Putamen (tissue), 1 donor: ENCODE data around the gene ZNF462.

Experiments
- DNase-seq: peaks from one replicate; pipeline ENCODE4 v3.0.0-alpha.2; 2016; ENCODE audit warnings: low spot score

Gene ZNF462

GRCh38 chr9:106929471-106930177 lies 66.7 kb downstream of the ZNF462 start:
- DNase-seq, result no peak

GRCh38 chr9:106930477-106930876 lies 67.5 kb downstream of the ZNF462 start:
- DNase-seq, result no peak

GRCh38 chr9:106931466-106931865 lies 68.5 kb downstream of the ZNF462 start:
- no peak for DNase-seq

GRCh38 chr9:106932178-106932577 lies 69.2 kb downstream of the ZNF462 start:
- DNase-seq, result no peak

- no peak for DNase-seq
Measured at GRCh38 chr9:106932675-106933074, 69.7 kb downstream of the ZNF462 start.

GRCh38 chr9:106933470-106933869 lies 70.5 kb downstream of the ZNF462 start:
- DNase-seq, result no peak

GRCh38 chr9:106934442-106935238 lies 71.7 kb downstream of the ZNF462 start:
- DNase-seq, result no peak

GRCh38 chr9:106936680-106937079 lies 73.7 kb downstream of the ZNF462 start:
- DNase-seq, result no peak

GRCh38 chr9:106941916-106942315 lies 79.0 kb downstream of the ZNF462 start:
- no peak for DNase-seq

GRCh38 chr9:106945727-106946660 lies 83.0 kb downstream of the ZNF462 start:
- no peak for DNase-seq

GRCh38 chr9:106947106-106947900 lies 84.3 kb downstream of the ZNF462 start:
- DNase-seq, result no peak

- no peak for DNase-seq
Measured at GRCh38 chr9:106953174-106953573, 90.2 kb downstream of the ZNF462 start.

GRCh38 chr9:106954558-106954957 lies 91.6 kb downstream of the ZNF462 start:
- no peak for DNase-seq

GRCh38 chr9:106954974-106955850 lies 92.2 kb downstream of the ZNF462 start:
- no peak for DNase-seq

GRCh38 chr9:106956971-106957370 lies 94.0 kb downstream of the ZNF462 start:
- no peak for DNase-seq

GRCh38 chr9:106958955-106959657 lies 96.1 kb downstream of the ZNF462 start:
- DNase-seq, result no peak

- DNase-seq, result no peak
Measured at GRCh38 chr9:106960258-106960657, 97.3 kb downstream of the ZNF462 start.

- DNase-seq, result no peak
Measured at GRCh38 chr9:106961623-106962022, 98.7 kb downstream of the ZNF462 start.

GRCh38 chr9:106962122-106962521 lies 99.2 kb downstream of the ZNF462 start:
- DNase-seq, result no peak
